Colon (tissue), 2 donors: ENCODE data around the gene TRIM7.
"Not testable (repeated sequence)": the region's sequence is repeated elsewhere in the genome, so short reads cannot be mapped to it uniquely, and the experiment has no call there.

ENCODE experiments used
- FAIRE-seq: peaks from 2 replicates; lab custom pipeline; 2012; peaks lifted over from hg19 to GRCh38; lab: Jason Lieb, UNC
- donor health status: control.
- donor health status: control.

TRIM7 gene

DNA sequence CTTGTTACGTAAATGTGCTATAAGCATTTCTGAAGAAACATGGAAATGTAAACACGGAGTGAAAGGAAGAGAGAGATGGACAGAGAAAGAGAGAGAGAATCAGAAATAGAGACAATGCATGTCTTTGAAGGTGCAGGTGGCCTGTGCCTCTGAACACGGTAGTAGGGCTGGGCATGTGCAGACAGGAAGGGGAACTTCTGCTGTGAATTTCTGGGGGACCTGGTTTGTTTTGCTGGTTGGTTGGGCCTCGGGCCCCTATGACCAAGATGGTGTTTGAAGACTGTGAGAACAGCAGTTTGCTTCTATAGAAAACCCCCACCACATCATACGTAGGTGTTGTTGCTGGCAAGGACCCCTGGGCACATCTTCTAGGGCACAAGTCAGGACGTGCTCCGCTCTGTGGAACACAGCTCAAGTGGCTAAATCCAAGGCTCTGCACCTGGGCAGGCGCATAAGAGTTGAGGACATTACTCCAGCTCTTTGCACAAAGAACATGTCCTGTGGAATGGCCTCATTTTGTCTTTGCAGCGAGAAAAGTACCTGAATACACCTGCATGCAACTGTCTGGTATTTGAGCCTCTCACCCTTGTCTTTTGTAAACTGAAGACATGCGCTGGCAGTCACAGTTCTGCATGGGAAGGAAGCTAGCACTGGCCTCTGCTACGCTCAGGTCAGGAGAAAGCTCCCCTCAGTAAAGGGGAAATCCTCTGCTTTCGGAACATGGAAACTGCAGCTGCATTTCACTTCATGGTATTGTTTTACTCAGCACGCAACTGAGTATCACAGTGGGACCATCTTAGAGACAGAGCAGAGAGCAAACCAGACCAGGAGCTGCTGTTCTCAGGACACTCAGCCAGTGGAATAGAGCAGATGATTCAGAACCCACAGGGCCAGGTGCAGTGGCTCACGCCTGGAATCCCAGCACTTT is 54.9 kb downstream of the TRIM7 start:
- FAIRE-seq, result no peak

DNA sequence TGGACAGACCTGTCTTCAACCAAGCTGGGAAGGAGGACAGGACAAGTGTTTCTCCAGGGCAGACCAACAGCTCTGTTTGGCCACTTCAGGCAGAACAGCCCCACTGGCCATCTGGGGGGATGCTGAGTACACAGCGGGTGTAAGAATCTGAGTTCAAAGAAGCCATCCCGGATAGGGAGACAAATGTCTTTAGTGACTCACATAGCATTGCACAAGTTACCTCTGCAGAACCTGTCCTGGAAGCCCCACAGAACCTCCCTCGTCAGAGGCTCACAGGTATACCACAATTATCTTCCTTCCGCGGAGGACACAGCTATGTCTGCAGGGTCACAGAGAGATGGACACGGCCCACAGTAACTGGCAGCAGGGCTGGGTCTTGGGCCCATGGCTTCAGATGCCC is 55.6 kb downstream of the TRIM7 start:
- no peak for FAIRE-seq

DNA sequence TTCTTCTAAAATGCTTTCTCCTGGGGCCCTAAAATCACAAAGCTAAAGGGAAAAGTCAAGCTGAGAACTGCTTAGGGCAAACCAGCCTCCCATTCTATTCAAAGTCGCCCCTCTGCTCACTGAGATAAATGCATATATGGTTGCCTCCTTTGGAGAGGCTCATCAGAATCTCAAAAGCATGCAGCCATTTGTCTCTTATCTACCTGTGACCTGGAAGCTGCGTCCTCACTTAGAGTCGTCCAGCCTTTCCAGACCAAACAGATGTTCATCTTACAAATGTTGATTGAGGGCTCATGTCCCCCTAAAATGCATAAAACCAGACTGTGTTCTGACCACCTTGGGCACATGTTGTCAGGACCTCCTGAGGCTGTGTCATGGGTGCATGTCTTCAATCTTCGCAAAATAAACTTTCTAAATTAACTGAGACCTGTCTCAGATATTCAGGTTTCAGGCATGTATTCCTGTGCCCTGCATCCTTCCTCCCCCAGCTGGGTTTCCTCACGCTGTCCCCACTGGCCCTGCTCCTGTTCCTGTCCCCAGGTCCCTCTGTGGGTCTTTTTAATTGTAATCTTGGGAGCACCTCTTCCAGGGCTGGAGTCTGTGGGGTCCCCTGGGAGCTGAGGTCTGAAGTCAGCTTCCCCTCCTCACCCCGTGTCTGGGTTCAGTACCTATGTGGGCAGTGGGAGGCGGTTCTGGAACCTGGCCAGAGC is 57.9 kb downstream of the TRIM7 start, which contains the start of gene OR2V2:
Gene OR2V2, plus strand, starts transcription at position 660 of the 710 bp plus-strand sequence. CDS start 7,357 bp downstream, outside the sequence.
- FAIRE-seq, result not testable (repeated sequence)

DNA sequence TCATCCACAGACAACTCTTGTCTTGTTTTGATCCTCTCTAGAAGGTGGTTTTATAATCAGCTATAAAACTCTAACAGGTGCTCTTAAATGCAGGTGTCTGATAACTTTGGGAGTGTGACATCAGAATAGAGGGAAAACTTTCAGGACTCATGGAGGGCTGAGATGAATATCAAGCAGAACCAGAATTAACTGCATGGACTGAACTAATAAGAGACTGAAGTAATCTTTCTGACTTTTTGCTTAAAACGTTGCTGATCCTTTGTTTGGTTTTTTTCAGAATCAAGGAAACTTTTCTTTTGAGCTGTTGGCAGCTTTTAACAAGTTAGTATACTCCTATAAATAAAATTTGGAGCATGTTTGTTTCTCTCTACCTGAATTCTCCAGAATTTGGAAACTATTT is 59.9 kb downstream of the TRIM7 start:
- no peak for FAIRE-seq
